ENCODE data around the gene LRRFIP1. TPM values are rescaled to one million over a fixed set of nuclear protein-coding genes. Genes with fewer than 3 reads are reported as not detected.
A peak's percentile ranks its signal among the peaks of the same experiment; 100 is the strongest.
"Not testable (repeated sequence)": the region's sequence is repeated elsewhere in the genome, so short reads cannot be mapped to it uniquely, and the experiment has no call there.

LRRFIP1 gene
- total RNA-seq, 1 donor from 2014 or later, result 115 TPM

DNA sequence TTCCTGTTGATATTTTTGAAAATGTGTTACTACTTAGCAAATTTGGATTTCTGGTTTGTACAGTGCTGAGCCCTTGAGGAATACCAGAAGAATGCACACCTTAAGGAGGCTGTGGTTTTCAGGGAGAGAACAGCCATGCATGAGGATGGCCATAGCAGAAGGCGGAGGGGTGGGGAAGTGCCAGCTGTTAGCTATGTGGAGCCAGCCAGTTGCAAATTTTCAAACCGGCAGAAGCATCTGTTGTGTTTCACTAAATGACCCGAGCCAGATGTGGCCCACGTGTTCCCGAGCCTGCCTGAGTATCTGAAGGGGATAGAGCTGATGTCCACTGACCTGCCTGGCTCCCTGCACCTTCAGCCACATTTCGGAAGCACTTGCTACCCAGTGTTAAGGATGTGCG is 154.8 kb downstream of the LRRFIP1 start:
- FAIRE-seq, result no peak
- no peaks in the 10 kb centered on the region for H3K27me3 ChIP-seq (ENCODE audit: control insufficient read depth, insufficient read depth, low read length)
- TF ChIP-seq, protein P1, sequence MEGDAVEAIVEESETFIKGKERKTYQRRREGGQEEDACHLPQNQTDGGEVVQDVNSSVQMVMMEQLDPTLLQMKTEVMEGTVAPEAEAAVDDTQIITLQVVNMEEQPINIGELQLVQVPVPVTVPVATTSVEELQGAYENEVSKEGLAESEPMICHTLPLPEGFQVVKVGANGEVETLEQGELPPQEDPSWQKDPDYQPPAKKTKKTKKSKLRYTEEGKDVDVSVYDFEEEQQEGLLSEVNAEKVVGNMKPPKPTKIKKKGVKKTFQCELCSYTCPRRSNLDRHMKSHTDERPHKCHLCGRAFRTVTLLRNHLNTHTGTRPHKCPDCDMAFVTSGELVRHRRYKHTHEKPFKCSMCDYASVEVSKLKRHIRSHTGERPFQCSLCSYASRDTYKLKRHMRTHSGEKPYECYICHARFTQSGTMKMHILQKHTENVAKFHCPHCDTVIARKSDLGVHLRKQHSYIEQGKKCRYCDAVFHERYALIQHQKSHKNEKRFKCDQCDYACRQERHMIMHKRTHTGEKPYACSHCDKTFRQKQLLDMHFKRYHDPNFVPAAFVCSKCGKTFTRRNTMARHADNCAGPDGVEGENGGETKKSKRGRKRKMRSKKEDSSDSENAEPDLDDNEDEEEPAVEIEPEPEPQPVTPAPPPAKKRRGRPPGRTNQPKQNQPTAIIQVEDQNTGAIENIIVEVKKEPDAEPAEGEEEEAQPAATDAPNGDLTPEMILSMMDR (IDR thresholded peaks at IDR 0.05; ENCODE audit: insufficient read depth, low read length, severe bottlenecking), result no peak
- H3K36me3 ChIP-seq (ENCODE audit: control insufficient read depth, insufficient read depth, low read length), result peaks cover 17% of the 10 kb centered on the region
- no peak overlapping the region for H3K4me3 ChIP-seq (ENCODE audit: low read depth, low read length)
- no peak for DNase-seq (ENCODE audit: low read depth)

DNA sequence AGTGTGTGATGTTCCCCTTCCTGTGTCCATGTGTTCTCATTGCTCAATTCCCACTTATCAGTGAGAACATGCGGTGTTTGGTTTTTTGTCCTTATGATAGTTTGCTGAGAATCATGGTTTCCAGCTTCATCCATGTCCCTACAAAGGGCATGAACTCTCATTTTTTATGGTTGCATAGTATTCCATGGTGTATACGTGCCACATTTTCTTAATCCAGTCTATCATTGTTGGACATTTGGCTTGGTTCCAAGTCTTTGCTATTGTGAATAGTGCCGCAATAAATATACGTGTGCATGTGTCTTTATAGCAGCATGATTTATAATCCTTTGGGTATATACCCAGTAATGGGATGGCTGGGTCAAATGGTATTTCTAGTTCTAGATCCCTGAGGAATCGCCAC is 156.3 kb downstream of the LRRFIP1 start:
- not testable (repeated sequence) for H3K27me3 ChIP-seq (ENCODE audit: control insufficient read depth, insufficient read depth, low read length); DNase-seq (ENCODE audit: low read depth); H3K4me3 ChIP-seq (ENCODE audit: low read depth, low read length); FAIRE-seq
- peaks cover 12% of the 10 kb centered on the region for H3K36me3 ChIP-seq (ENCODE audit: control insufficient read depth, insufficient read depth, low read length)

DNA sequence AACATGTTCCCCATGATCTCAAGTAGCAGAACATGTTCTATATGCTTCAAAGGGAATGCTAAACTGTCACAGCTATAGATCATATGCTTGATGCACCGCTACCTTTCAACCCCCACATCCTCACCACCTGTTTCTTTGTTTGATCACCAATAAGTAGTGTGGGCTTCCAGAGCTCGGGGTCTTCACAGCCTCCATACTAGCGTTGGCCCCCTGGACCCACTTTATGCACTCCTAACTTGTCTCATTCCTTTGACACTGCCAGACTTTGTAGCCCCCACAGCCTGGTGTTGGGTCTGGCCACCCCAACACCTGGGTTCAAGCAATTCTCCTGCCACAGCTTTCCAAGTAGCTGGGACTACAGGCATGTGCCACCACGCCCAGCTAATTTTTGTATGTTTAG is 159.5 kb downstream of the LRRFIP1 start:
- DNase-seq (ENCODE audit: low read depth), result no peak
- H3K27me3 ChIP-seq (ENCODE audit: control insufficient read depth, insufficient read depth, low read length), result no peaks in the 10 kb centered on the region
- H3K4me3 ChIP-seq (ENCODE audit: low read depth, low read length), result no peak overlapping the region
- TF ChIP-seq, protein P1 (IDR thresholded peaks at IDR 0.05; ENCODE audit: insufficient read depth, low read length, severe bottlenecking), result no peak
- no peaks in the 10 kb centered on the region for H3K36me3 ChIP-seq (ENCODE audit: control insufficient read depth, insufficient read depth, low read length)
- FAIRE-seq, result no peak

DNA sequence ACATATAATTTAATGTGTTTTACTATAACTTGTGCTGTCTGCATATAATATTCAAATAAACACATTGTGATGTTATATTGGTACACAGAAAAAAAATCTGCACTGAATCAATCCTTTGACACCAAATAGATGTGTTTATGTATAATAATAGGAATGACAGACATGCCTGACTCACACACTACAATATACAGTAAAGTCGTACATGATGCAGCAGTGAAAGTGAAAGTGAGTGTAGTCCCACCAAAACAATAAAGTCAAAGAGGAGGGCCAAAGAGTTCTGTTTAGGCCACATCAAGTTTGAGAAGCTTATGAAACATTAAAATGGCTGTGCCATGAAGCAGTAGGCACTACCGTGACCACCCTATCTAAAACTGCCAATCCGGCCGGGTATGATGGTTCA is 163.0 kb downstream of the LRRFIP1 start:
- DNase-seq (ENCODE audit: low read depth) (peak; percentile 27), FAIRE-seq (no peak)
- no peaks in the 10 kb centered on the region for H3K36me3 ChIP-seq (ENCODE audit: control insufficient read depth, insufficient read depth, low read length)
- no peak overlapping the region for H3K4me3 ChIP-seq (ENCODE audit: low read depth, low read length)
- no peaks in the 10 kb centered on the region for H3K27me3 ChIP-seq (ENCODE audit: control insufficient read depth, insufficient read depth, low read length)
- TF ChIP-seq, protein P1 (IDR thresholded peaks at IDR 0.05; ENCODE audit: insufficient read depth, low read length, severe bottlenecking), result no peak

DNA sequence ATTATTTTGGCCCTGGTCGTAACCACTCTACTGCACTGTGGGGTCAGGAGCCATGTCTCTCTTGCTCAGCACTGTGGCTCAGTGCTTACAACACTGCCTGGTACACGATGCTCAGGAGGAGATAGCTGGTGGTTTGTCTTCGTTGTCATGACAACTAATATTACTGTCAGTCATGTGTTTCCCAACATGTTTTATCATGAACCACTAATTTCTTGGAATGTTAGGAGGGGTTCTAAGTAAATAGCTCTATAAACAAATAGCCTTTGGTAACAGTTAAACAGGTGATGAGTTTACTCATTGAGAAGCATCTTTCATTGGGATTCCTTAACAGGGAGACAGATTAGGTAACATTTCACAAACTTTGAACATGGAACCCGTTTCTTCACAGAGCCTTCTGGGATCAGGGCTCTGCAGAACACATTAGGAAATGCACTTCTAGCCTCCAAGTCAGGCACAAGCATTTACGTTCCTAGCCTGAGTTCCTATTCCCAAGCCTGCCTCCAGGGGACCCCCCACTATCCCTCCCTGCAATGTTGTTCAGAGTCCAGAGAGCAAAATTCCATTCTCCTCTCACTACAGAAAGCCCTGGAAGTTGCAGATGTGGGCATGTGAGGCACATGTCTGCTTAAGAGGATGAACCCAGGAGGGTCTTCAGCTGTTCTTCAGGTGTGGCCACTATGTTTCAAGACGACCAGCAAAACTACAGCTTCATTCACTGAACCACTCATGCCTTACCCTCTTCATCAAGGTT is 164.8 kb downstream of the LRRFIP1 start:
- Histone ChIP-seq H3K27me3 (ENCODE audit: control insufficient read depth, insufficient read depth, low read length) (no peaks in the 10 kb centered on the region), H3K4me3 (ENCODE audit: low read depth, low read length) (no peak overlapping the region), H3K36me3 (ENCODE audit: control insufficient read depth, insufficient read depth, low read length) (no peaks in the 10 kb centered on the region)
- no peak for FAIRE-seq
- DNase-seq (ENCODE audit: low read depth), result peak; percentile 43
- TF ChIP-seq, protein P1 (IDR thresholded peaks at IDR 0.05; ENCODE audit: insufficient read depth, low read length, severe bottlenecking), result peak; percentile 7

DNA sequence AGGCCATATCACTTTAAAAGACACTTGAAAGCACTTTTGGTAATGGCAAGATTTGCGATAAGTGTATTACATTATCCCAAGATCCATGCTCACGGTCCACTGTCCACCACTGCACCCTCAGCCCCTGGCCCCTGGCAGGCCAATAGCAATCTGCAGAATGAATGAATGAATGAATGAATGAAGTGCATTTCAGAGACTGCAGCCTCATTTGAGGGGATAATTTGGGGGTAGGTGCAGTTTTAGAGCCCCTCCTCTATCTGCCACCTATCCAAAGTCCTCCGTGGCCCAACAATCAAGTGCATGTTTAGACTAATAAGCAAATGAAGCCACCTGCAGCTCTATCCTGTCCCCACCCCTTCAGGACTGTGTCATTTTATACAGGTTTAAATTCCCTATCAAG is 169.9 kb downstream of the LRRFIP1 start:
- DNase-seq (ENCODE audit: low read depth) (no peak), FAIRE-seq (no peak)
- Histone ChIP-seq H3K4me3 (ENCODE audit: low read depth, low read length) (no peak overlapping the region), H3K27me3 (ENCODE audit: control insufficient read depth, insufficient read depth, low read length) (peaks cover 2% of the 10 kb centered on the region), H3K36me3 (ENCODE audit: control insufficient read depth, insufficient read depth, low read length) (no peaks in the 10 kb centered on the region)
- TF ChIP-seq, protein P1 (IDR thresholded peaks at IDR 0.05; ENCODE audit: insufficient read depth, low read length, severe bottlenecking), result no peak

Data from bronchial epithelial cell (primary cell).